OCI-LY1 (cell line): ENCODE measurements around the gene STX3.

ENCODE experiments used
- CTCF ChIP-seq: fragments of 200-600 bp; sonication (generic), shearing (Covaris generic); IDR thresholded peaks from 2 replicates; pipeline ENCODE4 v1.5.1; 2017; ENCODE audit warnings: mild to moderate bottlenecking, antibody characterized with exemption, low read length, moderate library complexity, mixed read lengths
- EZH2 ChIP-seq: fragments of 200-600 bp; sonication (generic), shearing (Covaris generic); IDR thresholded peaks from 2 replicates; pipeline ENCODE4 v1.8.0; 2017; ENCODE audit warnings: borderline replicate concordance, mixed run types, mild to moderate bottlenecking, antibody characterized with exemption, low read length, moderate library complexity, mixed read lengths

GRCh38 chr11:59728154-59728553, 27.0 kb upstream of the STX3 start:
- no peak for TF ChIP-seq CTCF
- no peak for TF ChIP-seq EZH2
